HG03432 (cell line): ENCODE results near the gene TNFAIP8.
A peak's percentile ranks its signal among the peaks of the same experiment; 100 is the strongest.

Experiments
- ATAC-seq: cut with Tn5 transposase; IDR thresholded peaks from one replicate; pipeline ENCODE4 v1.9.1; 2021; ENCODE audit warnings: mild to moderate bottlenecking, moderate library complexity; ENCODE audit not compliant: unreplicated experiment

TNFAIP8 gene

GRCh38 chr5:119389288-119390030 lies 33.6 kb downstream of the TNFAIP8 start:
- ATAC-seq, result peak; percentile 34

- ATAC-seq, result no peak
Observed at GRCh38 chr5:119390404-119390803, 34.6 kb downstream of the TNFAIP8 start.

DNA sequence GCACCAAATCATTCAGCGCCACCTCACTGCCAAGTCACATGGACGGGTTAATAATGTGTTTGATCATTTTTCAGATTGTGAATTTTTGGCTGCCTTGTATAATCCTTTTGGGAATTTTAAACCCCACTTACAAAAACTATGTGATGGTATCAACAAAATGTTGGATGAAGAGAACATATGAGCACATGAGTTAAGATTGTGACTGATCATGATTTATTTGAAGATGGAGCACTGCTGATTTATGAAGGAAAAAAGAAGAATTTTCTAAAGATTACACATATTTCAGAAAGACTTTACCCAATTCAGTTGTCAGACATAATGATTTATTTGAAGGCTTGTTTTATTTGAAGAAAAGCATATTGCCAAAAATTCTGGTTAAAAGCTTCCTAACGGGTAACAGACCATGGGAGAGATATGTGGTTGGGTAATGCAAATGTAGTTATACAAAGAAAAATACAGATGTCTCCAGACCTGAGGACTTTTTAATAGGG lies 37.4 kb downstream of the TNFAIP8 start:
- ATAC-seq, result no peak

- no peak for ATAC-seq
Observed at GRCh38 chr5:119393746-119394145, 37.9 kb downstream of the TNFAIP8 start.

GRCh38 chr5:119395080-119395836 lies 39.4 kb downstream of the TNFAIP8 start:
- ATAC-seq, result peak; percentile 61

DNA sequence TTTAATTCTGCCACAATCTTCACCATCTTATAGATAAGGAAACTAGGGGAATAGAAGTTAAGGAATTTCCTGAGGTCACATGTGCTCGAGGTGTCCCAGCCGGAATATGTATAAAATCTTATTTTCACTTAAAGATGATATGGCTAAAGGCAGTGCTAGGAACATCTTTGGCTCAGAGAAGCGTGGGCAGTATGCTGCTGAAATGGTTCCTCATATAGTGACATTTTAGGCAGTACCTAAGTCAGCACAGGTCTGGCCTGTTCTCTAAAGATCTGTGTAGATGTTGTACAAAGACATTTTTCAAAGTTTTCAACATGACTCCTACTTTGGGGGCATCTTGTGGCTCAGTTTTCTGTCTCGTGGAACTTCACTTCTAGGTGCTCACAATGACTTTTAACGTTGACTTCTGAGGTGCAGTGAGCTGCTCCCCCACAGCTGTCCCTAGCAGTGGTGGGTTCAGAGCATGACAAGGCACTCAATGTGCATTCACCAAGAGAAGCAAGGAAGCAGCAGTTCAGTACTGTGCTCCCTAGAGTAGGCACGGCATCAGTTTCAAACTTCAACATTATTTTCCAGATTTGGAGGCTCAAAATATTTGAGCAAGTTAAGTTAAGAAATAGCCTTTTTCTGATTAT lies 40.3 kb downstream of the TNFAIP8 start:
- no peak for ATAC-seq

DNA sequence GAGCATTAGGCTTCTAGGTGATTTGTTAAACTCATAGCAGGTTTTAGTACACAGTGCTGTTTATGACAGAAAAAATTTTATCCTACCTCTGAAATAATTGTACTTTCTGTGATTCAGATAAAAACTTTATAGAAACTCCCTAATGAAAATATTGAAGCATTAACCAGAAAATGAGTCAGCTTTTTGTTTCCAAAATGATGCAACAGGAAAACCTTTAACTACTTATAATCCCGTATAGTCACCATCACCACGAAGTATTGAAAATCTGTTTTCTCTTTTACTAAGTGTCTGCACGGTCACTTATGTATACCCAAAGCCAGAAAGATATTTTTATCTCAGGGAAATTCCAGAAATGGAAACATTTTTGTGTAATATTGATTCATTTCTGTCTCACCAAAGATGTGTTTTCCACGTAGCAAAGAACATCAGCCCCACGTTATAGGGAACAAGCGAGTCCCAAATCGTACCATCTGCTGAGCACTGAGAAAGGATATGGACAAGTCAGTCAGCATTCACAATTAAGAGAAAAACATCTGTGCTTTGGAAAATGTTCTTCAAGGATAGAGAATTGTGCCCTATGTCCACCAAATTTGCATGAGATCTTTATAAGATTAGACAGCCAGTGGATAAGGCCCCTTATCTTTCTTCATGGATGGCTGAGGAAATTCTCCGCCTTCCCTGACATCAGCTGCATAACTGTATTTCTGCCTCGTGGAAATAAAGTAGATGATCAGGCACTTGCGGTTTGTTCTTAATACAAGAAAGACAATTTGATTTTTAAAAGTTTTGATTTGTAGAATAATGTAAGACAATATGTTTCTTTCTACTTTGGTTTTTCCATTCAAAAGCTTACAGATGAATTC lies 41.9 kb downstream of the TNFAIP8 start:
- peak; percentile 71 for ATAC-seq

DNA sequence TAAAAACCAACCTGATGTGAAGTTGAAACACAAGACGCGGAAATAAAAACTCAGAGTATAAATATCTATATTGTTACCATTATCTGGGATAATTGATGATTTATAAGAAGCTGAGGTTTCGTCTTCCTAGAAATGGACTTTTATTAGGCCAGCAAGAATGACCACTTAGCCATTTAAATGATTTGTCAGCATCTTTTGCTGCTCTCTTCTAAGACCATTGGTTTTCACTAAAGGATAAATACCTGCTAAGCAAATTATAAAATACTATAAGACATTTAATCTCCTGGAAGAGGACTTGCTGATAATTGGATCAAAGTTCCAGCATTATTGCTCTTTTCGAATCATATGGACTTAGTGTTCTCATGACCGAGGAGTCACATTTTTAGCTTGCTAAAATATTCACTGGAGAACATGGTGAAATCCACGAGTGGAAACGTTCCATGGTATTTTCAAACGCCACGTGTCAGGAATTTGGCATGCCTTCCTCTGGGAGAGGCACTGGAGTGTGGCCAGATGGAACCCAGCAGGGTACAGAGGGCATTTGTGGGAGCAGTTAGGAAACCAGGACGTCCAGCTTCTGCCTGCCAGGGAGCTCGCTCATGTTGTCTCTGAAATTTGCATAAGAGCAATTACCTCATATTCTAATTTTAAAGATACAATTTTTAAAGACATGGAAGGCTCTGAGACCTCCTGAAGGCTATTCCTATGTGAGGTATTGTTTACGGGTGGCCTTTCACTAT lies 43.1 kb downstream of the TNFAIP8 start:
- ATAC-seq, result no peak

DNA sequence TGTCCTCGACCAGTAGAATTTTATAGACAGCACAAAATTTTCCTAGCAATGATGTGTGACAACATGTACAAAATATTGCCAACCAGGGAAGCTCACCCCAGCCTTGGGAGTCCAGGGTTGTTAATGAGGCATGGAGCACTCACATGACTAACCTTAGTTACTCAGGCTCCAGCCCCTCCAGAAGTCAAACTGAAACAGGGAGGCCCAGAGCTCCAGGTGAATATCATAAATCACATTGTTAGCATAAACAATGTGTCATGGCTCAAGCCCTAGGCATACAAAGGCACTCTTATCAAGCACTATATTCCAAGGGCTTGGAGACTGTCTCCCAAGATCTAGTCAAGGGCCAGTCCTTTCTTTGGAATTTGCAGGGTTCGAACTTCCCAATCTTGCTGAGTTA lies 44.4 kb downstream of the TNFAIP8 start:
- ATAC-seq, result no peak

DNA sequence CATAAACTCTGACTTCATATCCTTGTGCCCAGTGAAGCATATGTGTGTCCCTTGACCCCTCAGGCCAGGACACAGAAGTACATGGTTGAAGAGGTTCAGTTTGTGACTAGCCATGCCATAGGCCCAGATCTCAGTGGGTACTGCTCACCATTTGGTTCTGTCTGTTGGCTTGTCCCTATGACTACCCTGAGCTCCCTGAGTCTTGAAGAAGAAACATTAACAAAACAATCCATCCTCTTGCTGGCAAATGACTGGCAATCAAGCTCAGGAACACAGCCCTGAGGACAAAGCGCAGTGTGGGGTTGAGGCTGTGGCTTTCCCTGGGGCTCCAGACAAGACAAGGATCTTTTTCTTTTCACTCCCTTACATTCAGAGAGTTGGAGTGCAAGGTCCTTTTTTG lies 46.3 kb downstream of the TNFAIP8 start:
- no peak for ATAC-seq

DNA sequence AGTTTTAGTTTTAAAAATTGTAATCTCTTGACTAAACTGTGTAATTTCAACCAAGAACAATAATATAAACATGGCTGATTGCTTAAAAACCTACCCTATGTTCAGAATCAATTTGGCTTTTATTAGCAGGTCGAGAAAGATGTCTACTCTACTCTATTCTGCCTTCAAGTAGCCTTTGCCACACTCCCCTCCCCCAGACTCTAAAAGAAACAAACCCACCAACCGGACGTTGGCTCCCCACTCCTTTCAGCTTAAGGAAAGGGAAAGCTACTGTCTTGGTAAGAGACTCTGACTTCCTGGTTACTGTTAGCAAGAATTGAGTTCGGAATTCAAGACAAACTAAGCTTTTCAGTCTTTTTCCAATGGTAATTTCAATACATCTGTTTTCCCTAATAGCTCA lies 46.7 kb downstream of the TNFAIP8 start:
- ATAC-seq, result no peak

GRCh38 chr5:119404033-119404432 lies 48.2 kb downstream of the TNFAIP8 start:
- ATAC-seq, result no peak

GRCh38 chr5:119405419-119405818 lies 49.6 kb downstream of the TNFAIP8 start:
- ATAC-seq, result peak; percentile 42

- no peak for ATAC-seq
Observed at GRCh38 chr5:119406551-119407110, 50.8 kb downstream of the TNFAIP8 start.

DNA sequence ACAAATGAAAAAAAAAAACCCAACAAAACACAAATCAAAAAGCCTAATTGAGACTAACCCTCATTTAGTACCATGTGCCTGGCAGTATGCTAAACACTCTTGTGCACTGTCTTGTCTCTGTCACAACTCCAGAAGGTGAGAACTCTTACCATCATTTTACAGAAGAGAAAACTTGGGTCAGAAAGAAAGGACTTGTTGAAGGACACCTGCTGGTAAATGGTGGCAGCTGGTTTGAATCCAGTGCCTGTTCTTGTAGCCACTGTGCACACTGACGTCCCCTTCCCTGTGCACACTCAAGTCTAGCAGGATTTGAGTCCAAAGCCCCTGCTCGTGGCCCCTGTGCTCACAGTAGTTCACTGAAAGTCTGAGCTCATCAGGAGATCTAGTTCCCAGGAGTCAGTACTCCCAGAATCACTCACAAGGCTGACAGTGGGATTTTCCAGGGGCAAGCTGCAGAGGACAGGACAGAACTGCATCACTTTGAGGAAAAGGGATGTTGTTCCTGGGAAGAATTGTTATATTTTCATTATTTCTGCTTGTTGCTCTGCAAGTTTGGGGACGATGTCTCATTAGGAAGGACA lies 53.5 kb downstream of the TNFAIP8 start:
- peak; percentile 40 for ATAC-seq

- ATAC-seq, result peak; percentile 35
Observed at GRCh38 chr5:119410448-119411159, 54.8 kb downstream of the TNFAIP8 start.

- peak; percentile 74 for ATAC-seq
Observed at GRCh38 chr5:119411361-119412278, 55.8 kb downstream of the TNFAIP8 start.
